HEK293T (cell line): ENCODE results near the gene UVRAG.

Experiments used
- ARNT ChIP-seq: fragments of 450-650 bp; IDR thresholded peaks from 2 replicates; pipeline ENCODE4 v1.6.1; 2017; ENCODE audit warnings: mild to moderate bottlenecking
- BHLHE40 ChIP-seq: fragments of 450-650 bp; IDR thresholded peaks from 2 replicates; pipeline ENCODE4 v1.6.1; 2016; ENCODE audit warnings: mild to moderate bottlenecking, moderate library complexity, borderline replicate concordance
- FOXA1 ChIP-seq: fragments of 450-650 bp; IDR thresholded peaks from 2 replicates; pipeline ENCODE4 v1.6.1; 2016; ENCODE audit warnings: mild to moderate bottlenecking
- FOXK2 ChIP-seq: fragments of 450-650 bp; IDR thresholded peaks from 2 replicates; pipeline ENCODE4 v1.6.1; 2016; ENCODE audit warnings: mild to moderate bottlenecking
- NFRKB ChIP-seq: fragments of 450-650 bp; IDR thresholded peaks from 2 replicates; pipeline ENCODE4 v1.6.1; 2016; ENCODE audit warnings: mild to moderate bottlenecking, moderate library complexity
- PKNOX1 ChIP-seq: fragments of 450-650 bp; IDR thresholded peaks from 2 replicates; pipeline ENCODE4 v1.6.1; 2016
- SUZ12 ChIP-seq: fragments of 450-650 bp; IDR thresholded peaks from 2 replicates; pipeline ENCODE4 v1.6.1; 2016; ENCODE audit warnings: mild to moderate bottlenecking
- TARDBP ChIP-seq: fragments of 450-650 bp; IDR thresholded peaks from 2 replicates; pipeline ENCODE4 v1.6.1; 2016

DNA sequence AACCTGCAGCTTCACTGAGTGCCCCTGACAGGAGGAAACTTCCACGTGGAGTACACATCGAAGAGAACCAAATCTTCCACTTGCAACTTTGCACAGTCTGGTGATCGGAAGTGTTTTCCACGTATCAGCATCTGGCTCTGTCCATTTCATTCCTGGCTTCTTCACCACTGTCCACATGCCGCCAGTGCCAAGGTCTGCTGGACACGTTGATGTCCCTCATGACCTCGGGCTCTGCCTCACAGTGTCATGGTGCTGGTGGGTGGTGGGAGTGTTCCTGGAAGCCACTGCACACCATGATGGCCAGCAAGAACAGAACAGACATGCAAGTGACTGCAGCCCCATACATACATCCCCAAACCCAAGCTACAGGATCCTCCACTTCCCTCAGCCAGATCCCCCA lies 342.9 kb downstream of the UVRAG start:
- TF ChIP-seq PKNOX1 (no peak), ARNT (no peak), NFRKB (no peak), SUZ12 (no peak), BHLHE40 (no peak), FOXK2 (no peak), TARDBP (no peak), FOXA1 (no peak)
